Inflammatory macrophage (primary cell): Measurements from ENCODE around the gene MALAT1.
"Not testable (repeated sequence)": the region's sequence is repeated elsewhere in the genome, so short reads cannot be mapped to it uniquely, and the experiment has no call there.

Experiments used
- DNase-seq, 2 donors: peaks; one replicate each; pipeline ENCODE4 v3.0.0-alpha.2; 2020 to 2022

The MALAT1 gene

DNA sequence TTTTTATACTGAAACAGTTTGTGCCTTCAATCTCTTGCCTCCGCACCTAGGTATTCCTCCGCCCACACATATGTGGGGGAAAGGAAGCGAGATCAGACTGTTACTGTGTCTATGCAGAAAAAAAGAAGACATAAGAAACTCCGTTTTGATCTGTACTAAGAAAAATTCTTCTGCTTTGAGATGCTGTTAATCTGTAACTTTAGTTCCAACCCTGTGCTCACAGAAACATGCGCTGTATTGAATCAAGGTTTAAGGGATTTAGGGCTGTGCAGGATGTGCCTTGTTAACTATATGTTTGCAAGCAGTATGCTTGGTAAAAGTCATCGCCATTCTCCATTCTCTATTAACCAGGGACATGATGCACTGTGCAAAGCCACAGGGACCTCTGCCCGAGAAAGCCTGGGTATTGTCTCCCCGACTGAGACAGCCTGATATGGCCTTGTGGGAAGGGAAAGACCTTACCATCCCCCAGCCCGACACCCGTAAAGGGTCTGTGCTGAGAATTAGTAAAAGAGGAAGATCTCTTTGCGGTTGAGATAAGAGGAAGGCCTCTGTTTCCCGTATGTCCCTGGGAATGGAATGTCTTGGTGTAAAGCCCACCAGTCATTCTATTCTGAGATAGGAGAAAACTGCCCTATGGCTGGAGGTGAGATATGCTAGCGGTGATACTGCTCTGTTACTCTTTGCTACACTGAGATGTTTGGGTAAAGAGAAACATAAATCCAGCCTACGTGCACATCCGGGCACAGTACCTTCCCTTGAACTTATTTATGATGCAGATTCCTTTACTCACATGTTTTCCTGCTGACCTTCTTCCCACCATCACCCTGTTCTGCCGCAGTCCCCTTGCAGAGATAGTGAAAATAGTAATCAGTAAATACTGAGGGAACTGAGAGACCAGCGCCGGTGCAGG lies 24.1 kb downstream of the MALAT1 start:
- peak; percentile 39 to 40 for DNase-seq

DNA sequence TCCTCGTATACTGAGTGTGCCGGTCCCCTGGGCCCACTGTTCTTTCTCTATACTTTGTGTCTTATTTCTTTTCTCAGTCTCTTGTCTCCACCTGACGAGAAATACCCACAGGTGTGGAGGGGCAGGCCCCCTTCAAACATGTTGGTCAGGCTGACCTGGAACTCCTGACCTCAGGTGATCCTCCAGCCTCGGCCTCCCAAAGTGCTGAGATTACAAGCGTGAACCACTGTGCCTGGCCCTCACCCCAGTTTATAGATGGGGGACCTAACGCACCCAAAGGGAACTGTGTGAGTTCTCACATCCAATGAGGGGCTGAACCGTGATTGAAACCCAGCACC lies 24.8 kb downstream of the MALAT1 start:
- DNase-seq, result not testable (repeated sequence)

DNA sequence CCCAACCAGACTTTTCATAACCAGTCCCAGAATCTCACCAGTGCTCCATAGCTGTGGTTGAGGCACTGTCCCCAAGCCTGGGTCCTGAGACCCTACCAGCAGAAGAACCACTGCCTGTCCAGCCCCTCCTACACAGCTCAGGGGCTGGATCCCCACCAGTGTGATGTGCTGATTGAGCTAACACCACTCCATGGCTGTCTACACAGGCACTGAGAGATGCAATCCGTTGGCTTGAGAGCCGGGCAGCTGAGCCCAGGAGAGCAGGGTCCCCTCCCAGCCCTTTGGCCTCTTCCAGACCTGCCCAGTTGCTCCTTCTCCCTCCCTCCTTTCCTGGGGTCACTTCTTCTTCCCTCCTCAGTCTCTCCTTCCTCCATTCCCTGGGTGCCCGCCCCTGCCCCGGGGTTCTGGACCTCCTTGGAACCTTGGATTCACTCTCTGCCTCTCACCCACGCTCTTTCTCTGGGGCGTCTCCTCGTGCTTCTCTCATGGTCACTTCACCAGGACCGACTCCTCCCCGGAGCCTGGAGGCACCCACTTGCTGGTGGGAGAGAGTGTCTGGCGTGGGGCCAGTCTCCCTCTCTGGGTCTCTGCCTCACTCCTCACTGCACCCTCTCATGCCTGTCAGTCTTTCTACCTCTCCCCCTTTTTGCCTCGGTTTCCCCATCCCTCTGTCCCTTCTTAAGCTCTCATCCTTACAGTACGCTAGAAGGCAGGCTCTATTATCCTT lies 25.3 kb downstream of the MALAT1 start:
- DNase-seq, result no peak

DNA sequence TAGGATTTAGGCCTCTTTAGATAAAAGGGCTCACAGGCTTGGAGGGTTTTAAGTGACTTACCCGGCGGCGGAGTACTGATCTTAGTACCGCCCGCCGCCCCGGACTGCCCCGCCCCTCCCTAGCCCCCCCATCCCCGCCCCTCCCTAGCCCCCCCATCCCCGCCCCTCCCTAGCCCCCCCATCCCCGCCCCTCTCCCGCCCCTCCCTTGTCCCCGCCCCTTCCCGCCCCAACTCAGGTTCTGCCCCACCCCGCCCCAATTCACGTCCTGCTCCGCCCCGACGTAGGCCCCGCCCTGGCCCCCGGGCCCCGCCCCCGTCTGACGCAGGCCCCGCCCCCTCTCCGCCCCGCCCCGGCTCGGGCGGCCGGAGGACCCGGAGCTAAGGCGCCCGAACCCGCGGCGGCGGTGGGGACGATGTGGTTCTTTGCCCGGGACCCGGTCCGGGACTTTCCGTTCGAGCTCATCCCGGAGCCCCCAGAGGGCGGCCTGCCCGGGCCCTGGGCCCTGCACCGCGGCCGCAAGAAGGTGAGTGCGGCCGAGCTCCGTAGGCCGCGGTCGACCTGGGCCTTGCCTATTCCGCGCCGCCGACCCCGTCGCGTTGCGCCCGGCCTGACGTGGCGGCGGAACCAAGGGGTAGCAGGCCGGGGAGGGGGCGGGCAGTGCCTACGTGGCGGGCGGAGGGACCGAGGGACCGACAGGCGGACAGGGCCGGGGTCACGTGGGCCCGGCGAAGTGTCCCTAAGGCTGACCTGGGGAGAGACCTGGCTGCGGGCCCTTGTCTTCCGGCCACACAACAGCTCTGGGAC lies 26.1 kb downstream of the MALAT1 start, which contains the start of gene SCYL1:
Gene SCYL1 (plus strand): TSS at position 343 of the 805 bp plus-strand sequence. CDS start 71 bp downstream, at position 414.
- DNase-seq, result peak; percentile 62 to 76

DNA sequence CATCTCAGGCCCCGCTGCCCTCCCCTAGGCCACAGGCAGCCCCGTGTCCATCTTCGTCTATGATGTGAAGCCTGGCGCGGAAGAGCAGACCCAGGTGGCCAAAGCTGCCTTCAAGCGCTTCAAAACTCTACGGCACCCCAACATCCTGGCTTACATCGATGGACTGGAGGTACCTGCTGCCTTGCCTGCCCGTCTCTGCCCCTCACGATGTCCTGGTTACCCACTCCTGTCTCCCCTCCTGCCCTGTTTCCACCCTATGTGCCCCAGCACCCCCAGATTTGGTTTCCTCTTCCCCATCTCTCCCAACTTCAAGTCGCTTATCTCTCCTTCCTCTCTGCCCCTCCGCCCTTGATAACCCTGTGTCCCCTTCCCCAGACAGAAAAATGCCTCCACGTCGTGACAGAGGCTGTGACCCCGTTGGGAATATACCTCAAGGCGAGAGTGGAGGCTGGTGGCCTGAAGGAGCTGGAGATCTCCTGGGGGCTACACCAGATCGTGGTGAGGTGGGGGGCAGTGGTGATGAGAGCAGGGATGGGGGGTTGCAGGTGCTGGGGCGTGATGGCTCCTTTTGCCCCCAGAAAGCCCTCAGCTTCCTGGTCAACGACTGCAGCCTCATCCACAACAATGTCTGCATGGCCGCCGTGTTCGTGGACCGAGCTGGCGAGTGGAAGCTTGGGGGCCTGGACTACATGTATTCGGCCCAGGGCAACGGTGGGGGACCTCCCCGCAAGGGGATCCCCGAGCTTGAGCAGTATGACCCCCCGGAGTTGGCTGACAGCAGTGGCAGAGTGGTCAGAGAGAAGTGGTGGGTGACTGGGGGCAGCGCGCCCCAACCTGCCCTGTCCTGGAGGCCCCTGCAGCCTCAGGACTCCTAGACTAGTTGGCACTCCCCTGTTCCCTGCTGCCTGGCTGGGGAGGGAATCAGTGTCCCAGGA lies 27.0 kb downstream of the MALAT1 start:
- no peak for DNase-seq

DNA sequence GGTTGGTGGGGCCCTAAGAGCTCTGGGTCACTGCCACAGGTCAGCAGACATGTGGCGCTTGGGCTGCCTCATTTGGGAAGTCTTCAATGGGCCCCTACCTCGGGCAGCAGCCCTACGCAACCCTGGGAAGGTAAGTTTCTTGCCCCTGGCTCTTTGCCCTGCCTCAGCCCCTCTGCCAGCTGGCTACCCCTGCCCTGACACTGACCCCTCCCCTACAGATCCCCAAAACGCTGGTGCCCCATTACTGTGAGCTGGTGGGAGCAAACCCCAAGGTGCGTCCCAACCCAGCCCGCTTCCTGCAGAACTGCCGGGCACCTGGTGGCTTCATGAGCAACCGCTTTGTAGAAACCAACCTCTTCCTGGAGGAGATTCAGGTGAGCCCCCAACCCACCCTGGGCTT lies 27.9 kb downstream of the MALAT1 start:
- no peak for DNase-seq

DNA sequence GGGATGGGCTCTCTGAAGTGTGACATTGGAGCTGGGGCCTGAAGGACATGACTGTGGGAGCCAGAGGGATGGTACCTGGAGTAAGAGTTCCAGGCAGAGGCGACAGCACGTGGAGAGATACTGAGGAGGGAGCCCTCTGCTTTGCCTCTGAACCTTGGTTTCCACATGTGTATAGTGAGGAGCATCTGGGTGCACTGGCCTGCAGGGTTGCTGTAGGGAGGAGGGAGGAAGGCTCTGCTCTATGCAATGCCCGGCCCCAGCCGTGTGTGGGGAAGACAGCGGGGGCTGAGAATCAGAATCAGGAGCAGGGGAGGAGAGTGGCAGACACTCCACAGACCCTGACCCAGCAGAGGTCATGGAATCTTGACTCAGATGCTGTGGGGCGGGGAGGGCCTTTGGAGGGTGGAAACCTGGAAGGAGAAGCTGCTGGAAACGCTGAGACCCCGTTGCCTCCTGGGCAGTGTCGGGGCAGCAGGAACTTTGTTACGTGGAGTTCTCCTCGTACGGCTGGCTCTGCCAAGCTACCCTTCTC lies 30.0 kb downstream of the MALAT1 start:
- DNase-seq, result no peak

DNA sequence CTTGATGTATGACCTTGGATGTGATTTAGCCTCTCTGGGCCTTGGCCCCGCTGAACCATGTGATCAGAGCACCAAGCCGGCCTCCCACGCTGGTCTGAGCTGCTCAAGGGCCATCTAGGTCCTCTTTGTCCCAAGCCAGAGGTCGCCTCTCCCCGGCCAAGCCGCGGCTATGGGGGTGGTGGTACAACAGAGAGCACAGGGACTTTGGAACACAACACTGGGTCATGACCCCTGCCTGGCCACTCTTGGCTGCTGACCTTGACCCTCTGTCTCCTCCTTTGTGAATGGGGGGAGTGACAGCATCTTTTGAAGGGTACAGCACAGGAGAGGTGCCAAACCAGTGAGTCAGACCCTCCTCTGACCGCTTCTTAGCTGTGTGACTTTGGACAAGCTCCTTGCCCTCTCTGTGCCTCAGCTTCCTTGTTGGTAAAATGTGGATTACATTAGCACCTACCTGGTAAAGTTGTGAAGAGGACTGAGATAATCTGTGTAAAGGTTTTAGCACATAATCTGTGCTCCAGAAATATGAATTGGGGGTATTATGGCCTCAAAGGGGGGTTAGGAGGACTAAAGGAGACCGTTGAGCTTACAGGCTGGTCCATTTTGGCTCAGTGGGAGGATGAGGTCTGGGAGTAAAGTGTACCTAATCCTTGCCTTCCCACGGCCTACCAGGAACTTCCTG lies 30.8 kb downstream of the MALAT1 start:
- DNase-seq, result no peak

DNA sequence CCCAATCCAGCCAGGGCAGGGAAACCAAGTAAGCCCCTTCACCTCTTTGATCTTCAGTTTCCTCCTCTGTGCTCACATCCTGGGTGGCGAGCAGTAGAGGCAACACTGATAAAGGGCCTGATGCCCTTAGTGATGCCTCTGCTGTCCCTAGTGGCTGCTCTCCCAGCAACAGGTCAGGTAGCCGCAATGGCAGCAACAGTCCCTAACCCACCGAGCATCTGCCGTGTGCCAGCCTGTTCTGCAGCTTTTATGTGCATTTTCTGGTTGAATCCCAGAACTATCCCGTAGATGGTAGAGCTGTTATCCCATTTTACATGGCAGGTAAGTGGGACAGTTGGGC lies 31.3 kb downstream of the MALAT1 start:
- no peak for DNase-seq

DNA sequence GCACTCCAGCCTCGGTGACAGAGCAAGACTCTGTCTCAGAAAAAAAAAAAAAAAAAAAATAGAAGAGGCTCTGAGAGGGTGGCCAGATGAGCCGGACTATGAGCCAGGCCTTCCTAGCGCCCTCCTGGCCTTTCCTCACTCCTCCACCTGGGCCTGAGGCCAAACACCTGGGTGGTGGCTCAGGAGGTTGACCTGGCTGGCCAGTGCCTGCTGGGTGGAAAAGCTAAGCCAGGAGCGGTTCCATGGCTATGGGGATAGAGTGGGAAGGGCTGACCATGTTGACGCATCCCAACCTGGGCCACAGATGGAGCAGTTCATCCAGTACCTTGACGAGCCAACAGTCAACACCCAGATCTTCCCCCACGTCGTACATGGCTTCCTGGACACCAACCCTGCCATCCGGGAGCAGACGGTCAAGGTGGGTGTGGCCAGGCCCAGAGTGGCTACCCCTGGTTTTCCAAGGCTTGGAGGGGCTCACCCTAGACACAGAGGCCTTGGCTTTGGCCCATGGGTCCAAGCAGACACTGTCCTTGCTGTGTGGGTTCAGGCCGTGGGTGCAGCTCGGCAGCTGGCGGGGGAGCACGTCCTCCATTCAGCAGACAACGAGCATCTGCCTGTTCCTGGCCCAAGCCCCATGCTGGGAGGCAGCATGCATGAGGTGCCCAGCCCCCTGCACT lies 33.7 kb downstream of the MALAT1 start:
- DNase-seq, result no peak

DNA sequence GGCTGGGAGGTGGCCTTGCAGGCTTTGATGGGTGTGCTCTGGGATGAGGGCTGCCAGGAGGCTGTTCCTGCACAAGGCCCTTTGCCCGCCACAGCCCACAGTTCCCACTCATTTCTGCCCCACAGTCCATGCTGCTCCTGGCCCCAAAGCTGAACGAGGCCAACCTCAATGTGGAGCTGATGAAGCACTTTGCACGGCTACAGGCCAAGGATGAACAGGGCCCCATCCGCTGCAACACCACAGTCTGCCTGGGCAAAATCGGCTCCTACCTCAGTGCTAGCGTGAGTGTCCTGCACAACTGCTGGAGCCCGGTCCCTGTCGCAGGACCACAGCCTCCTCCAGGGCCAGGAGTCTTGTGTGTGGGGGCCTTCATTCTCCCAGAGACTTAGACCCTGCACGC lies 36.3 kb downstream of the MALAT1 start:
- DNase-seq, result no peak

DNA sequence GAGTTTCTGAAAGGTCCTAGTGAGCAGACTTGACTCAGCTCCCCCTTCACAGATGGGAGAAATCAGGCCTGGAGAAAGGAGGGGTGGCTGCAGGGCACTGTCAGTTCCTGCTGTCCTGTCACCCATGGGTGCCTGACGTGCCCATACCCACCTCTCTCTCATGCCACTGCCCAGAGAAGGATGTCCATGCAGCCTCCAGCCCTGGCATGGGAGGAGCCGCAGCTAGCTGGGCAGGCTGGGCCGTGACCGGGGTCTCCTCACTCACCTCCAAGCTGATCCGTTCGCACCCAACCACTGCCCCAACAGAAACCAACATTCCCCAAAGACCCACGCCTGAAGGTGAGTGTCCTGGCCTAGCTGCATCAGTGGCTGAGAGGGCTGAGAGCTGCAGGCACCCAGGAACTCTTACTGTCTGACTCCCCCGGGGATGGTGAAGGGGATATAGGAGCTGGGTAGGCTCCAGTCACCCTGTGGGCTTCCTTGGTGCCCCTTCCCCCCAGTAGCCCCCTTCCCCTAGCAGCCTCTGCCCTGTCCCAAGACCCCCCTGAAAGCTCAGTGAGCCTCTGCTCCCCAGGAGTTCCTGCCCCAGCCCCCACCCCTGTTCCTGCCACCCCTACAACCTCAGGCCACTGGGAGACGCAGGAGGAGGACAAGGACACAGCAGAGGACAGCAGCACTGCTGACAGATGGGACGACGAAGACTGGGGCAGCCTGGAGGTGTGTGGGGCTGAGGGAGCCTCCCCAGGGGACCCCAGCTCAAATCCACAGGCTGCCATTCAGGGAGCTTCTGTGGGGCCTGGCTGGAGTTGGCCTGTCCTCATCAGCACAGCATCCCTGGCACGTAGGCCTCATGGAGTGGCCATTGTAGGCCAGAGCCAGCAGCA lies 37.8 kb downstream of the MALAT1 start:
- DNase-seq, result no peak

DNA sequence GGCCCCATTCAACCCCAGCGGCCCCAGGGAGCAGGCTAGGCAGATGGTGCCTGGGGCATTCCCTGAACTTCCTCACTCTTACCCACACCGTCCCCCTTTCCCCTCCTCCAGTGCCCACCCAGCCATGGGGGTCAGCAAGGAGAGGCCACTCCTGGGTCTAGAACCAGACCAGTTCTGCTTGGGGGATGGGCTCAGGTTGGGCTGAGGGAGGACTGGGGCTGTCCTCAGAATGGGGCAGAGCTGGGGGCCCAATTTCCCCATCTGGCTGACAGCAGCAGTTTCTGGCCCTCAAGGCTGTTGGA lies 38.4 kb downstream of the MALAT1 start:
- DNase-seq, result no peak

DNA sequence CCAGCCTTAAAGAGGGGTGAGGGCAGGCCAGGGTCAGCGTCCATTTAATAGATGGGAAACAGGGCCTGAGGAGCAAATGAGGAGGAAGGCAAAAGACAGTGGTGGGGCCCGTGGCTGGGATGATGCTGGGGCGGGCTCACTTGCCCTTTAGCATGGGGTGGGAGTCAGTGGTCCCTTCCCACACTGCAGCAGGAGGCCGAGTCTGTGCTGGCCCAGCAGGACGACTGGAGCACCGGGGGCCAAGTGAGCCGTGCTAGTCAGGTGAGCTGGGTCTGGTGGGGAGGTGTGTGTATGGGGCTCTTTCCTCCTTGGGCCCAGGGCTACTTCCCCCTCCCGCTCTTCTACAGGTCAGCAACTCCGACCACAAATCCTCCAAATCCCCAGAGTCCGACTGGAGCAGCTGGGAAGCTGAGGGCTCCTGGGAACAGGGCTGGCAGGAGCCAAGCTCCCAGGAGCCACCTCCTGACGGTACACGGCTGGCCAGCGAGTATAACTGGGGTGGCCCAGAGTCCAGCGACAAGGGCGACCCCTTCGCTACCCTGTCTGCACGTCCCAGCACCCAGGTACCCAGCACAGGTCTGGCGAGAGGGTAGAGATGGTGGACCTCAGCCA lies 38.9 kb downstream of the MALAT1 start:
- DNase-seq, result no peak

DNA sequence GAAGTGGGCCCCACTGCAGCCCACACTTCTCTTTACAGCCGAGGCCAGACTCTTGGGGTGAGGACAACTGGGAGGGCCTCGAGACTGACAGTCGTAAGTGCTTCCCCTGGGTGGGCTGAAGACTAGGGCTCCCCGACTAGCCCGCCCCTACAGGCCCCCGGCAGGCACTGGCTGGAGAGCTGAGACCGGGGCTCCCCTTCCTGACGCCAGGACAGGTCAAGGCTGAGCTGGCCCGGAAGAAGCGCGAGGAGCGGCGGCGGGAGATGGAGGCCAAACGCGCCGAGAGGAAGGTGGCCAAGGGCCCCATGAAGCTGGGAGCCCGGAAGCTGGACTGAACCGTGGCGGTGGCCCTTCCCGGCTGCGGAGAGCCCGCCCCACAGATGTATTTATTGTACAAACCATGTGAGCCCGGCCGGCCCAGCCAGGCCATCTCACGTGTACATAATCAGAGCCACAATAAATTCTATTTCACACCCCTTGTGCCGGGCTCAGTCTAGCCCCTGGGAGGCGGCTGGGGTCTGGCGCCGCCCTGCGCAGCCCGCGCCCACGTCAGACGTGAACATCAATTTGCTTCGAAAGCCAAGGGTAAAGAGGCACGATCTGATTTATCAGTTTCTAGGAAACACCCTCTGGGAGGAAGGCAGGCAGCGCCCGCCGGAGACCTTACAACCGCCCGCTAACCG lies 39.5 kb downstream of the MALAT1 start:
- DNase-seq, result no peak

DNA sequence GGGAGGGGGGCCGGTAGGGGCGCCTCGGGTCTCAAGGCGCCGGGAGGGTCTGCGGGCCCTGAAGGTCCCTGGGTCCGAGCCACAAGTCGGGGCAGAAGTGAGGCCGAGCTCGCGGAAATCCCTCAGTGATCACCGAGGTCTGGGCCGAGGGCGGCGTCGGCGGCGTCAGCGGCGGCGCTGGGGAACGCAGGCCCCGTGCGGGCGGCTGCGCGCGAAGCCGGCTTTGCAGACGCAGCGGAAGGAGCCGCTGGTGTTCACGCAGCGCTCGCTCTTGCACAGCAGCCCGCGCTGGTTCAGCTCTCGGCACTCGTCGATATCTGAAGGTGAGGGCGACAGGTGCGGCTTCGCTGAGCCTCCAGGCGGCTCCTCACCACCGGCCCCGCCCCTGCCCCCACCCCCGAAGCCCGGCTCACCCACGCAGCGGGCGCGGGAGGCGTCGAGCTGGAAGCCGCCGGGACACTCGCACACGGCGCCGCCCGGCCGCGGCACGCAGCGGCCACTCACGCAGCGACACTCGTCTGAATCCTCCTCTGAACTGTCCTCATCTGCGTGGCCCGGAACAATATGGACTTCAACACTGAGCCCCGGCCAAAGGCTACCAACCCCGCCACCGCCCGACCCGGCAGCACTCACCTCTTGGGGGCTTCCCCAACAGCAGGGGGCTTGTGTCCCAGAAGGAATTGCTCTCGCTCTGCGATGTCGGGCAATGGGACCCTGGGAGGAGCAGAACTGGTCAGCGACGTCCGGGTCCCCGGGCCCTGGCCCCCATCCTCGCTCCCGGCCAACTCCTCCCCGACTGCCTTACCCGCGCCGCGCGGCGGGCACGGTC lies 40.3 kb downstream of the MALAT1 start:
- DNase-seq, result no peak

DNA sequence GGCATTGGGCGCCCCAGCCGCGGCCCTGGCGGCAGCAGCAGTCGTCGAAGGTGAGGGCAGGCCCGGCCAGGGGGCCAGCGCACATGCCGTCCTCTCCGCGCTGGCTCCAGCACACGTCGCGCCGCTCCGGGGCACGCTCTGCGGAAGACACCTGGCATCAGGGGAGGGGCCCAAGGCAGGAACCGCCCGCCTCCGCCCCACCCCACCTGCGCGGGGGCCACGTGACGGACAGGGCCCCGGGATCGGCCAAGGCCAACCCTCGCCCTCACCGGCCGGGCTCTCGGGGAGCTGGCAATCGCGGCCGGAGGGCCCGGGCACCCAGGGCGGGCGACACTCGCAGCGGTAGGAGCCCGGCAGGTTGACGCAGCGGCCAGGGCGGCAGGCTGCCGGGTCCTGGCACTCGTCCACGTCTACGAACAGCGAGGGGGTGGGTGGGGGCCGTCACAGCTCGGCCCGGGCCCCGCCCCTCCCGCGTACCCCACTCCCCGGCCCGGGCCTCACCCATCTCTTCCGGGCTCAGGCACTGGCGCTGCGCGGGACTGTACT lies 41.0 kb downstream of the MALAT1 start:
- DNase-seq, result no peak
